ENCODE measurements around the gene LPIN2.

Gene LPIN2

DNA sequence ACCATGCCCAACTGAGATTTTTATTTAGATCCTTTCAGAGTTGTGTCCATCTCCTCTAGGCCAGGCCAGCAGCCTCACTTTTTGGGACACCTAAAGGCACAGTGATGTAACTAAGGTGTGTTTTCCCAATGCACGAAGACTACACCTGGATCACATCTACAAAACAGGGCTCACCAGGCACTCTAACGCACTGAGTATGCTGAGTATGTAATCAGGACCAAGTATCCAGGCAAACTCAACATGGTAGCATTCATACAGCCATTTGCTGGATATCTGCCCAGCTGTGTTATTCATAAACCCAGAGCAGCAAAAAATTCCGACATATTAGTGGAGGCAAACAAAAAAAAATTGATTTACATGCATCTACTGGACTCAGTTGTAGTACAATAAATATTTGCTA is 33.8 kb downstream of the LPIN2 start:
- no peak for DNase-seq

DNA sequence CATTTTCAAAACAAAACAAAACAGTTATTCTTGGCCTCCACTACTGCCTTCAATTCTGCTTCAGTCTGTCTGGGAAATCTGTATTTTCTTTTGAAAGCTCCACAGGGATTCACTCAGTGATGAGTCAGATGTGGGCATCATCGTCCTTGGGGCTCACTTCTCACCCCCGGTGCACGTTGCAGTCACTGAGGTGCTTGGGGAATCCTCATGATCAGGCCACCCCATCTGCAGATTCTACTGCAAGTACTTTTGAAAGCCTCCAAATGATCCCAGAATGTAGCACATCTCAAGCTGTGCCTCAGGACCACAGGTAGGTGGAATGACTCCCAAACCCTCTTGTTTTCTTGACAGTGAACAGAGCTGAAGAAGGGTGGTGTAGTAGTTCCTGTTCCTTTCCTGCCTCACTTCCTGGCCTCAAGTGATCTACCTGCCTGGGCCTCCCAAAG is 34.3 kb downstream of the LPIN2 start:
- no peak for DNase-seq

GRCh38 chr18:2978208-2978607 is 34.7 kb downstream of the LPIN2 start:
- DNase-seq = no peak

GRCh38 chr18:2976218-2977132 is 36.5 kb downstream of the LPIN2 start:
- no peak for DNase-seq

DNA sequence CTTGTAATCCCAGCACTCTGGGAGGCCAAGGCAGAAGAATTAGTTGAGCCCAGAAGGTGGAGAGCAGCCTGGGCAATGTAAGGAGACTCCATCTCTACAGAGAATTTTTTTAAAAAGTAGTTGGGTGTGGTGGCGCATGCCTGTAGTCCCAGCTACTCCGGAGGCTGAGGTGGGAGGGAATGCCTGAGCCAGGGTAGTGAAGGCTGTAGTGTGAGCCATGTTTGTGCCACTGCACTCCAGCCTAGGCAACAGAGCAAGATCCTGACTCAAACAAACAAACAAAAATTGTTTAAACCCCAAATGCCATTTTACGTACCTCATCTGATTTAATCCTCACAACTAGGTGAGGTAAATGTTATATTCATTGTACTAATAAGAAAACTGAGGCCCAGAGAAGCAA is 38.2 kb downstream of the LPIN2 start:
- no peak for DNase-seq

GRCh38 chr18:2971741-2972552 is 41.0 kb downstream of the LPIN2 start:
- DNase-seq = no peak

- no peak for DNase-seq
These were observed 41.9 kb downstream of the LPIN2 start for GRCh38 chr18:2970772-2971659.

- no peak for DNase-seq
These were observed 42.6 kb downstream of the LPIN2 start for GRCh38 chr18:2970344-2970743.

GRCh38 chr18:2969695-2970094 is 43.2 kb downstream of the LPIN2 start:
- no peak for DNase-seq

DNA sequence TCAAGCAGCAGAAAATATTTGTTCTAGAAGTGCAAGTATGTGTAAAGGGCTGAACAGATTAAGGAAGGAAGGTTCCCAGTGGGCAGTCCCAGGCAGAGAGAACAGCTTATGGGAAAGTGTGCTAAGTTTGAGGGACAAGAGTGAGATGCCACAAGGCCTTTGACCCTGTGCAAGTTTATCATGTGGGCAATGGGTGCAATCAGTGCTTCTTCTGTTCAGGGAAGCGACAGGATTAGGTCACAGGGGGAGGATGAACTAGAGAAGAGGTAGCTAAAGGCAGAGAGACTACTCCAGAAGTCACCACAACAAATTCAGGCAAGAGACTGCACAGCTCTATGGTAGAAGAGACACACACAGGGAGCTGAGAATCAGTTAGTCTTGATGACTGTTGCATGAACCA is 44.3 kb downstream of the LPIN2 start:
- DNase-seq = no peak

DNA sequence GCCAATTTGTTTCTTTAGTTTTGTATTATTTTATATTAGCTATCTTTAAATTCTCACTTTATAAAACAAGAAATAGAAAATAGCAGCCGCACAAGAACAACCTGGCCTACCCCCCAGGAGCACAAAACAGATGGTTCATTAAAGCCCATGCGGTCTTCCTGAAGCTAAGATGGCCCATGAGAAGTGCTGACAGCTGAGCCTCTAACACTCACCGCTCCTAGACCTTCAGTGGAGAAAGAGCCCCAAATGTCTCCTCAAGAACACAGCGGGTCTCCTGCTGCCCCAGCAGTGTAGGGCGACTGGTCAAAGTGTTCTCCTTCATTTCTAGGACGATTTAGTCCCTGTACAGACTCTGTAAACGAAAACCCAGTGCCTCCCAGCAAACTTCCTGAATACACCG is 45.1 kb downstream of the LPIN2 start:
- DNase-seq = no peak

GRCh38 chr18:2967357-2967756 is 45.6 kb downstream of the LPIN2 start:
- no peak for DNase-seq

DNA sequence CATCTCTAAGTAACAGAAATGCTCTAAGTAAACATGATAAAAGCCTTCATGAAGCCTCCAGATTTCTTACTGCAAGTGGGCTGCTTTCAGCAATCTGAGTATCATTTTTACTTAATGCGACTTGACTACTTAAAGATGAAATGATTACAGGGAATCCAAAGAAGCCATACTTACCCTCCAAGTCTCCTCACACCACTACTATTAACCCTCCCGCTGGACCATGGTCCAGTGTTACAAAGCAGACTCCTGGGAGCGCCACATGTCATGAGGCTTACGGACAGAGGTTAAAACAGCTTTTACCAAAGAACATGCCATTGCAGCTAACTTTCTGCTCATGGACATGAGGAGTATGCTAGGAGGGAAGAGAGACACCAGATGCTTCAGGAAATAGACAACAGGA is 46.4 kb downstream of the LPIN2 start:
- DNase-seq = no peak

DNA sequence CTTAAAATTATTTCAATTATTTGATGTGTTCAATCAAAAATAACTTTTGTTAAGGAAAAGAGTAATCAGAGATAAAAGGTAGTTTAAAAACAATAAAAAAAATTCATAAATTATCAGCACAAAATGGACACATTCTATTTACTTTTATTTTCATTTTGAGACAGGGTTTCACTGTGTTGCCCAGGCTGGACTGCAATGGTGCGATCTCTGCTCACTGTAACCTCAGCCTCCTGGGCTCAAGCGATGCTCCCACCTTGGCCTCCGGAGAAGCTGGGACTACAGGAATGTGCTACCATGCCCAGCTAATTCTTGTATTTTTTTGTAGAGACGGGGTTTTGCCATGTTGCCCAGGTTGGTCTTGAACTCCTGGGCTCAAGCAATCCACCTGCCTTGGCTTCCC is 47.1 kb downstream of the LPIN2 start:
- no peak for DNase-seq

DNA sequence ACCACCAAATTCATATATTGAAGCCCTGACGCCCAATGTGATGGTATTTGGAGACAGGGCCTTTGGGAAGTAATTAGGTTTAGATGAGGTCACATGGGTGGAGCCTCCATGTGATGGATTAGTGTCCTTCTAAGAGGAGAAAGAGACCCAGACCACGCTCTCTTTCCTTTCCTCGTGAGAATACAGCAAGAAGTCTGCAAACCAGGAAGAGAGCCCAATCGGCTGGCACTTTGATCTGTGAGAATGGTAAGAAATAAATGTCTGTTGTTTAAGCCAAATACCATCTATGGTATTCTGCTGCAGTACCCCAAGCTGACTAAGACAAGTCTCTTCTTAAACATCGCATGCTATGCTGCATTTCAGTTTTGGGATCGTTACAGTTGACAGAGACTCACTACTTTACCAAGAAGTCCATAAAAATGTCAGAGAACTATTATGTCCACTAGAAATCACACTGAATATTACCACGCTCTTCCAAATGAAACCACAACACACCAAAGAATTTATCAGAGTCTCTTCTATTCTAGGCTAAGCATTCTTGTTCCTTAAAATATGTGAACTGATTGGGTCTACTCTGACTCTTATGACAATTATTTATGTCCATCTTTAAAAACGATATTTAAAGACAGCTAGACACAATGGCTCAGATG is 48.5 kb downstream of the LPIN2 start:
- no peak for DNase-seq

All from SHP77 (cell line).